GM21367 (cell line): Measurements from ENCODE around the gene ATP1A3.
A peak's percentile ranks its signal among the peaks of the same experiment; 100 is the strongest.
"Not testable (repeated sequence)": the region's sequence is repeated elsewhere in the genome, so short reads cannot be mapped to it uniquely, and the experiment has no call there.

Experiments
- ATAC-seq: cut with Tn5 transposase; IDR thresholded peaks from one replicate; pipeline ENCODE4 v1.9.1; 2021; ENCODE audit not compliant: unreplicated experiment

Gene ATP1A3

DNA sequence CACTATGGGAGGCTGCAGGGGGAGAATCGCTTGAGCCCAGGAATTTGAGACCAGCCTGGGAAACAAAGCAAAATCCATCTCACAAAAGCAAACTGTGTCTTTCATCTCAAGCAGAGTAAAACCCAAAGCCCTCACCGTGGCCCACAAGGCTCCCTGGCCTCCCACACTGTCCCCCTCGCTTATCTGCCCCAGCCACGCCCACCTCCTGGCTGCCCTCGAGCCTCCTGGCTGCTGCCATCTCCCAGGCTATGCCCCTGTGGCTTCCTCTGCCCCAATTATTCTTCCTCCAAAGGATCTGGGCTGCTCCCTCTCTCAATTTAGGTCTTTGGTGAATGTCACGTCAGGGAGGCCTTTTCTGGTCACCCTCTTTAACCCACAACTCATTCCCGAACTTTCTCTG, 38.5 kb downstream of the ATP1A3 start:
- ATAC-seq, result no peak

DNA sequence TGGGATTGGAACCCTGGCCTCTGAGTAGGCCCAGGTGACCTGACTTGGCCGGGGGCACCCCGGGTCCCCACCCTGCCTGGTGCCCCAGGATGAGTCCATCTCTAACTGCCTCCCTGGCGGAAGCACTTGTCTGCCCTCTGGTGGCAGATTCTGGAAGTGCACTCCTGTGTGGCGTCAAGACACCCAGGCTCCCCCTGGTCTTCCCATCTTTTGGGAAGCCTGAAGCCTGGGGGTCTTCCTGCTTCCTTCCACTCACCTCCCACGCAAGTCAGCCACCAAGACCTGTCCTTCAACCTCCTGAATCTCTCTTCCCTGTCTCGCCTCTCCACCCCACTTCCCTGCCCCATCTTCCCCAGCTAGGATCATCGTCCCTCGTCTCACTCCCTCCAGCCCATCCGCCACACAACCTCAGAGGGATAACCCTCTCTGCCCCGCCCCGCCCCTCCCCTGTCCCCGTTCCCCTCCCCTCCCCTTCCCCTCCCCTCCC, 42.3 kb downstream of the ATP1A3 start:
- no peak for ATAC-seq

DNA sequence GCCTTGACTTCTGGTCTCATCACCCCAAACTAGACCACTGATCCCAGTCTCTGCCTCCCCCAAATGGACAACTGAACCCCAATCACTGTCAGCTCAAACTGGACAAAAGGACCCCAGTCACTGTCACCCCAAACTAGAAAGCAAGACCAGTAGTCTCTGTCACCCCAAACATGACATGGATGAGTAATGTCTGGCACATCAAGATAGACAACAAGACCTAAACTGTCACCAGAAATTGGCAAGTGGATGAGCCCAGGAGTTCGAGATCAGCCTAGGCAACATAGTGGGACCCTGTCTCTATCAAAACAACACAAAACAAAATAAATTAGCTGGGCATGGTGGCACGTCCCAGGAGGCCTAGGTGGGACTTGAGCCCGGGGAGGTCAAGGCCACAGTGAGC, 46.9 kb downstream of the ATP1A3 start:
- ATAC-seq, result no peak

DNA sequence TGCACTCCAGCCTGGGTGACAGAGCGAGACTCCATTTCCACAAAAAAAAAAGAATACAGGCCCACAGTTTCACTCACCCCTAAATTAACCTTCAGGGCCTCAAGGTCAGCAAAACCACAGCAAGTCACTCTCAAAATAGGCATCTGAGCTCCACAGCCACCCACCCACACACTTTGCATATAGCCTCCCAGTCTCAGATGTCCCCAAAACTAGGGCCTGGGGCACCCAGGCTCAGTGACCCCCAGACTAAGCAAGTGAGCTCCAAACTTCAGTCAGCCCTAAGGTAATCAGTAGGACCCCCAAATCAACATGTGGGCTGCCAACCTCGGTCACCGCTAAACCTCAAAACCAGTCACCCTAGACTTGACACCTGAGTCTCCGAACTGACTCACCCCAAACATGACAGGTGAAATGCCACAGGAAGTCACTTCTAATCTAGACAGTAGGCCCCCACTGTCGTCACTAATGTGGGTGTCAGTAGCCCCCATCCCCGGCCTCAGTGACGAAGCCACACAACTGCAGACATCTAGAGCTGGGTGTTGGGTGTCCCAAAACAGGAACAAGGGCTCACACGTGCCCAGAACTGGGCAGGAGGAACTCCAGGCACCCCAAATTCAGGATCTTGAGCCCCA, 48.8 kb downstream of the ATP1A3 start:
- peak; percentile 62 for ATAC-seq

DNA sequence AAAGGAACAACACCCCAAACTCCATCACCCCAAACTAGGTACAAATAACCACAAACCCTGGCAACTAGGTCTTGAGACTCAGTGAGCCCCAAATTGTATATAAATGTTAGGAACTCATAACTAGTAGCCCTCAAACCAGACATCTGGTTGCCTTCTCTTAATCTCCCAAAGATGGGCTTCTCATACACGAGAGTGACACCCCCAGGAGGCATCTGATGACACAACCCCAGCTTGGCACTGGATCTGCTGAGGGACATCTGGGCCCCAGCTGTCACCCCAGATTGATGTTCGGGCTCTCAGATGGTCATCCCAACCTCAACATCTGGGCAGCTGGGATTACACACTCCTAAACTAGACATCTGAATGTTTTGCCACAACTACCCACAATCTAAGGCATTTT, 49.7 kb downstream of the ATP1A3 start:
- no peak for ATAC-seq

DNA sequence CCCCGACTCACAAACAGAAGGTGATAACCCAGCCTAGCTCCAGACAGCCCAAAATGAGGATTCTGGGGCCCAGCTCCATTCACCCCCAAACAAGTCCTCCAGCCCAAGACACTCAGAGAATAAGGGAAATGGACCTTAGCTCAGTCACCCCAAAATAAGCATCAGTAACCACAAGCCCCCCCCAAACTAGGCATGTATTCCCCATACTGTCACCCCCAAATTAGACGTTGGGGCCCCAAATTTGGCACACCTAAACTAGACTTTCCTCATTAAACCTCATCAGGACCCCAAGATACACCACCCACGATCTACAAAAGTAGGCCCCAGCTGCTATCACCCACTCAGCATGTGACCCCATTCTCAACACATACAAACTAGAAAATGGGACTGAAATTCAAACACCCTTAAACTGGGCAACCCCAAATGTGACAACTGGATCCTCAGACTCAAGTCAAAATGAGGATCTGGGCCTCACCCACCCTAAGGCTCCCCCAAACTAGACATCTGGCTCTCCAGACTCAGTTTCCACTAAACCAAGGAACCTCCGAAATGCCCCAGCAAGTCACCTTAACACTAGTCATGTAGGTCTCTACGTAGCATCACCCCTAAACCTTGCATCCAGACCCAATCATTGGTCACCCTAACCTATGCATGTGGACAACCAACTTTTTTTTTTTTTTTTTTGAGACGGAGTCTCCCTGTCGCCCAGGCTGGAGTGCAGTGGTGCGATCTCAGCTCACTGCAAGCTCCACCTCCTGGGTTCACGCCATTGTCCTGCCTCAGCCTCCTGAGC, 52.4 kb downstream of the ATP1A3 start:
- ATAC-seq, result no peak

DNA sequence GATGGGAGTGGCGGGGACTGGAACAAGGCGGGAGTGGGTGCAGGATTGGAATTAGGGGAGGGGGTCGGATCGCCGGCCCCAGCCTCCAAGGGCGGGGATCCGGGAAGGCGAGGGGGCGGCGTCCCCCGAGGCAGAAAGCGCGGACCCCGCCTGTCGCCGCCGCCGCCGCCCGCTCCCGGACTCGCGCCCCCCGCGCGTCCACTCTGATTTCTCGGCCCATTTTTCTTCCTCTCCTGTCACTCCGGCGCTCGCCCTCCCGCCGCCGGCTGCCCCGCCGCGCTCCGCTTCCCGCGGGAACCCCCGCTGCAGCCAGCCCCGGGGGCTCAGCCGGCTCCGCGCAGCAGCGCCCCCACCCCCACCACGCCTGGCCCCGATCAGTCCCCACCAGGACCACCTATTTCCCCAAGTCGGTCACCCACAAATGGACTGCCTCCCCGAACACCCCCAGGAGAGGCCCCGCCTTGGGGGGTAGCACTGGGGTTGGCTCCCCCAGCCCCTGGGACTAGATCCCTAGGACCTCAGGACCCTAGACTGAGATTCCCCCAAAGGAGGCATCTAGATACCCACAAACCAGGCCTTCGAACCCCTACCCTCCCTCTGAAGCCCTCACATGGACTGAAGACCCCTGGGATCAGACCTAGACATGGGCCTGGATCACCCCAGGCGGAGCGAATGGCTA, 53.2 kb downstream of the ATP1A3 start:
- no peak for ATAC-seq

DNA sequence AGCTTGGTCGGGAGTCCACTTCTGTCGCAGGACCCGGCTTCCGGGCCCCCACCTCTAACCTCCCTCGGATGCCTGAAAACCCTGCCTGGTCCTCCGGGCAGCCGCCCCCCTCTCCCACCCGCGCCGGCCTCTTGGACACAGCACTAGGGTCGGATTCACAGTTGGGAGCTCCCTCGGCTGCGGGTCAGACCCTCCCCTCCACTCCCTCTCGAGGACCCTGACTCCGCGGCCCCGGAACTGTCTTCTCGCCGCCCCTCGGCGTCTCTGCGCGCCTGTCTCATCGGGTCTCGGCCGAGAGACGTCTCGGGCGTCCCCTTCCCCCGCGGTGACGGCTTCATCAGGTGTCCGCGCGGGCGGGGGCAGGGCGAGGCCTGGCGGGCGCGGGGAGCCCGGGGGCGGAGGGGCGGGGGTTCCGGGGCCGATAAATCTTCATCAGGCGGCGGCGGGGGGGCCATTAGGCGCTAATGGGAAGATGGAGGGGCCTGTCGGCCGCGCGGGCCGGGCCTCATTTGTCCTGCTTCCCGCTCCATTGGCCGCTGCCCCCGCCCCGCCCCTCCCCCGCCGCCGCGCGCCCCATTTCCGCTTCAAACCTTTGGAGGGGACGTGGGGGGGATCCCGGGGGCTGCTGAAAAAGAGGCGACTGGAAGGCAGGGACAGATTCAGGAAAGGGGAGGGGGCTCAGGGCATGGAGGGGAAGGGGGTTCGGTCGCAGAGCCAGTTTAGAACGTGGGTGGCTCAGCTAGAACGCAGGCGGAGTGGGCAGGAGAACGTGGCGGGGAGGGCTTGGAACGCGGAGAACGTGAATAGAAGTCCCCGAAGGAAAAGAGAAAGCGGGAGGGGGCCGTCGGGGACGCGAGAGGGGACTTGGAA, 53.9 kb downstream of the ATP1A3 start:
- no peak for ATAC-seq

DNA sequence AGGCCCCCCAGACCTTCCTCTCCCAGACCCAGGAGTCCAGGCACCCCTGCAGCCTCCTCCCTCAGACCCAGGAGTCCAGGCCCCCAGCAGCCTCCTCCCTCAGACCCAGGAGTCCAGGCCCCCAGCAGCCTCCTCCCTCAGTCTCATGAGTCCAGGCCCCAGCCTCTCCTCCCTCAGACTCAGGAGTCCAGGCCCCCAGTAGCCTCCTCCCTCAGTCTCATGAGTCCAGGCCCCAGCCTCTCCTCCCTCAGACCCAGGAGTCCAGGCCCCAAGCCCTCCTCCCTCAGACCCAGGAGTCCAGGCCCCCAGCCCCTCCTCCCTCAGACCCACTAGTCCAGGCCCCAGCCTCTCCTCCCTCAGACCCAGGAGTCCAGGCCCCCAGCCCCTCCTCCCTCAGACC, 54.8 kb downstream of the ATP1A3 start:
- ATAC-seq, result not testable (repeated sequence)

DNA sequence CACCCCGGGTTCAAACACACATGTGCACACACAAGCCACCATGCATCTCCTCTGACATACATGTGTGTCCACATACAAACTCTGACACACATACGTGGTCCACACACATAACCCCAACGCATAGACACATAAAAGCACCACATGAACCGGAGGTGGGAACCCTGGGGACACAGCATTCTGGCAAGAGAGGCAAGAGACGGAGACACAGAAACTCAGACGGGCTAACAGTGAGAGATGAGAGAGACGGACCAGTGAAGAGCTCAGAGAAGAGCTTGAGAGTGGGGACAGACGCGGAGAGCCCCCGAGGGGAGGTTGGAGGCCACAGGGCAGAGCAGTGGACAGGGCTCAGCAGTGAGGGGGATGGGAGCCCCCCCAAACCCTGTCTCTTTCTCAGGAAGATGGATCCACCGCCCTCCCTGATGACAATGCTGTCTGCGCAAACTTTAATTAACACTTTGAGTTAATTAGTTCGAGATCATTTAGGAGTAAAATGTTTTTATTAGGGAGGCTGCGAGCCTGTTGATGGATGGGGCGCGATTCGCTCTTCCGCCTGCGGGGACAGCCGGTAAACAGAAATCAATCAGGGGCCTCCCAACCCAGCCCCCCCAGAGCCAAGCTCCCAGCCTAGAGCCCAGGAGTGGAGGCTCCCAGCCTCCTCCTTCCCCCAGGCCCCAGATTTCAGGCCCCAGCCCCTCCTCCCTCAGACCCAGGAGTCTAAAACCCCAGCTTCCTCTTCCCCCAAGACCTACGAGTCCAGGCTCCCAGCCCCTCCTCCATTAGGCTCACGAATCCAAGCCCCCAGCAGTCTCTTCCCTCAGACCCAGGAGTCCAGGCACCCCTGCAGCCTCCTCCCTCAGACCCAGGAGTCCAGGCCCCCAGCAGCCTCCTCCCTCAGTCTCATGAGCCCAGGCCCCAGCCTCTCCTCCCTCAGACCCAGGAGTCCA, 56.2 kb downstream of the ATP1A3 start:
- ATAC-seq, result no peak

DNA sequence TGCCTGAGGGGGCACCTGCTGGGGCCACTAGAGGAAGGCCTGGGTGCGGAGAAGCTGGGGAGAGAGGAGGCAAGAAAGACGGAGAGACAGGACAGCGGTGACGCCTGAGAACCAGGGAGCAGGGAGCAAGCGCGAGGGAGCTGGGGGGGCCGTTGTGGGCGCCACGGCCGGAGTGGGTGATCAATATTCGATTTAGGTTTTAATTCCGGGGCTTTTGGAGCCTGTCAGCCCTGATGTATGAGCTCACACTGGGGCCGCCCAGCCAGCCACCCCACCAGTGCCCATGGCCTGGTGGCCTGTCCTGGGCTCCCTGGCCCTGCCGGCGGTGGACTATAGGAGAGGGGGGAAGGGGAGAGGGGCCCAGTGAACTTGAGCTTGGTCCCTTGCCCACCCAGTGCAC, 57.1 kb downstream of the ATP1A3 start:
- no peak for ATAC-seq

DNA sequence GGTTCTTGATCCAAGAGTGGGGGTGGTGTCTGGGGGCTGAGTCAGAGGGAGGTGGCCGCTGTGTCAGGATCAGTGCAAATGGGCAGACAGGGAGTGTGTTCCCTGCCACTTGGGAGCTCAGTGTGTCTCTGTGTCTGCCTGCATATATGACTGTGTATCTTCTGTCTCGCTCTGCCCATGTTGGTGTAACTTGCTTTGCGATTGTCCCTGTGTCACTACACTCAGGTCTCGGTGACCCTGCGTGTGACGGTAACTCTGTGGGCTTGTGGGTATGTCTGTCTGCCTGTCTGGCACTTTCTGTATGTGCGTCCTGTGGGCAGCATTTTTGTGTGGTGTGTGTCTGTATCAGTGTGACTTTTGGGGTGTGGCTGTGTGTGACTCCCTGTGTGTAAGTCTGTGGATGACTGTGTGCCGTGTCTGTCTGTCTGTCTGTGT, 57.6 kb downstream of the ATP1A3 start:
- no peak for ATAC-seq

DNA sequence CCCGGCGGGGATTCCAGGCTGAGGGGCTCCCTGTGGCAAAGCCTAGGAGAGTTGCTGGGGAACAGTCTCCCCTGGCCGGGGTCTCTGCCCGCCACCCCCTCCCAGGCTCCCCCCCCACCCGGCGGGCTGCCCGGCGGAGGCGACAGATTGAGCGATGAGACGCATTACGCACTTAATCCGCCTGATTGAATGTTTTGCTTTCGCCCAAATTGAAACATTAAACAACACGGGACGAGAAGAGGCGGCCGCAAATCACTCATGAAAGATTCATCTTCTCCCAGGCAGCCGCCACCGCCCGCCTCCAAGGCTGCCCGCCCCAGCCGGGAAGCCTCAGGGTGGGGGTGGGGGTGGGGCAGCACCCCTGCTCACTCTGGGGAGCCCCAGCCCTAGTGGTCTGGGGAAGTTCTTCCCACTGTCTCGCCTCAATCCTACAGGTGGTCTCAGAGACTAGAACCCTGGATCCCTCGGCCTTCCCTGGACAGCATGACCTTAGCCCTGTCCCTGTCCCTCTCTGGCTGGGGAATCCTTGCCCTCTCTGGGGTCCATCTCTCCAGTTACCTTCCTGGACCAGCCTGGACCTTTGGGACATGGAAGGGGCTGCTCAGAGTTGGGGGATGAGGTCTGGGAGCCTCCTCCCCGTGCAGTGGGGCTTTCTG, 58.1 kb downstream of the ATP1A3 start:
- no peak for ATAC-seq

DNA sequence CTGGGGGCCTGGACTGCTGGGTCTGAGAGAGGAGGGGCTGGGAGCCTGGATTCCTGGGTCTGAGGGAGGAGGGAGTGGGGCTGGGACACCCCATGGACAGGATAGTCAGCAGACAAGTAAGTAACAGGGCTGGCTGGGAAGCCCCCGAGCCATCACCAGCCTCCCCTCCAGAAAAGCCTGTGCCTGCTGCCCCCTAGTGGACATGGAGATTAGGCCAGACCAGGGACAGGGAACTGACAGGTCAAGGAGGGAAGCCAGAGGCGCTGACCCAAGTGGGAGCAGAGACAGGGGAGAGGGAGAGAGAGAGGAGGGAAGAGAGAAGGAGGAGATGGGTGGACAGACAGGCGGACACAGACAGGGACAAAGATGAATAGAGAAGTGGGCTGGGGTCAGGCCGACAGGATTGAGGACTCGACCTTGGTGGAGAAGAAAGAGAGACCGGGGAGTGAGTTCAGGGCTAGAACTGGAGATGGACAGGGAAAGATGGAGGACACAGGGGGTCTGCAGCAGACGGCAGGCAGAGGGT, 59.1 kb downstream of the ATP1A3 start:
- ATAC-seq, result no peak

DNA sequence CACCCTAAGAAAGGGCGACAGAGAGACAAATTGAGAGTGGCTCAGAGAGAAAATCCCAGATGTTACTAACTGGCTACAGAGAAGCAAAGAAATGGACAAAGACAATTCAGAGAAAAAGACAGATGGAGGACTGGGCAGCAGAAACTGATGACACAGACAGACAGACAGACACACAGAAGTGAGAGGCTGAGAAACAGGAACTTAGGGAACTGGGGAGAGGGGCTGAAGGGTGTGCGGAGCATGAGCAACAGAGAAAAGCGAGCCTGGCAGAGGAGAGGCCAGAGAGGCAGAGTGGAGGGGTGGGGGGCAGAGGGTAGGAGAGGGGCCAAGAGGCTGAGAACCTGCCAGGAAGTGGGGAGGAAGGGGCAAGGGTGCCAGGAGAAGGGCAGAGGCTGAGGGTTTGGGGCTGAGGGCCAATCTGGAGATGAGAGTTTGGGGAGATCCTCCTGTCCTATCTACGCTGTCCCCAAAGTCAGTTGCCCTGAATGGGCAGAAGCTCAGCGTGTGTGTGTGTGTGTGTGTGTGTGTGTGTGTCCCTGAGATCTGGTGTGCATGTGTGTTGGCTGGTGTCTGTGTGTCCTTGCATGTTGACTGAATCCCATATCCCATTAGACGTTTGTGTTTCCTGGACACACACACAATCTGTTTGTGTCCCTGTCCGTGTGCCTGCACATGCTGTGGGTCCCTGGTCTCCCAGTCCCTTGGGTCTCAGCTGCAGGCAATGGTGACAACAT, 60.2 kb downstream of the ATP1A3 start:
- ATAC-seq, result no peak

DNA sequence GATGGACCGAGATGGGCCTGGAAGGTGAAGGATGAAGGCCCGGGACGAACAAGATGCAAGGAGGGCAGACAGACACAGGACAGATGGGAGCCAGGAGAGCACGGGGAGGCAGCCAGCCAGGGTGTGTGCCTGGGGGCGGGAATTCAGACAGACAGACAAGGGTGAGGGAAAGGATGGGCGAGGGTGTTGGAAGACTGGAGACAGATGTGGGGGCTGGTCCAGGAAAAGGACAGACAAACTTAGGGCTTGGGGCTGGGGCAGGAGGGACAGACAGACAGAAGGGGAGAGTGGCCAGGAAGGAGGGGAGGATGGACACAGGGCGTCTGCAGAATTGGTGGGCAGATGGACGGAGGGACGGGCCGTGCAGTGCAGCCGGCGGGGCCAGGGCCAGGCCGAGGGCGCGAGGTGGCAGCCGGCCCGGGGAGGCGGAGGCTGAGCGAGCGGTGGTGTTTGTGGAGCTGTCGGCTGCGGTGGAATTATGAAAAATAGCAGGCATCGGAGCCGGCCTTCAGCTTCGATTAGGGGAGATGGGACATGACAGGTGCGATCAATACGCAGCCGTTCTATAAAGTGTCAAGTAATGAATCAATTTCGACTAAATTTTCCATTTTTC, 61.2 kb downstream of the ATP1A3 start:
- no peak for ATAC-seq

DNA sequence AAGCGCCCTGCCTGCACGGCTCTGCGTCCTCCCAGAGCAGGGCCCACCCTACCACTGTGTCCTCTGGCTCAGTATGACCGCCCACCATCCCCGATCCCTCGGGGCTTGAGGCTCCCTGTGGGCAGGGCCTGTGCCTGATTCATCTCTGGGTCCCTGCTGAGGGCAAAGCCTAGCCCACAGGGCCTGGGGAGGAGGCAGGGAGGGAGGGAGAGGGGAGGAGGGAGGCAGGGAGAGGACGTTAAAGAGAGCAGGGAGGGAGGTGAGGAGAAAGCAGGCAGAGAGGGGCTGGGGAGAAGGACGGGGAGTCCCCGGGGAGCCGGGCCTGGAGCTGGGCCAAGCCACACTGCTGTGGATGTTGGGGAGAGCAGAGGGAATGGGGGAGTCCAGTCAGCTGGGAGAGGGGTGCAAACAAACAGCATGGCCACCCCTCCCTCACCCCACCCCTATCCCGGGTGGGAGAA, 61.7 kb downstream of the ATP1A3 start:
- ATAC-seq, result no peak
